IMR-90 (cell line): ENCODE measurements around the gene CD1D. TPM values are rescaled to one million over a fixed set of nuclear protein-coding genes. Genes with fewer than 3 reads are reported as not detected.

Experiments
- ATAC-seq: fragments of 200-7000 bp; cut with Tn5 transposase; 2 replicates; pipeline ENCODE4 v1.9.1; 2020; ENCODE audit warnings: low read depth, mild to moderate bottlenecking, moderate library complexity
- BruUV-seq: library from RNA; stranded (reverse); fragments of 400-500 nt; replicated peaks from 2 replicates; lab custom pipeline; 2021; lab: Mats Ljungman, UMichigan
- CTCF ChIA-PET: fragments of 300-600 bp; formaldehyde crosslinking; extraction: SDS; loops from one replicate; lab custom pipeline; 2021; ENCODE audit warnings: antibody characterized with exemption; lab: Yijun Ruan, JAX
- POLR2A ChIA-PET: fragments of 300-600 bp; sonication (Branson Sonifier 250); formaldehyde crosslinking; loops from one replicate; lab custom pipeline; 2022; ENCODE audit warnings: antibody characterized with exemption; ENCODE audit not compliant: unreplicated experiment; lab: Charles Lee
- DNase-seq: peaks from one replicate; pipeline ENCODE4 v3.0.0; 2013
- H2AFZ ChIP-seq: replicated peaks from 2 replicates; pipeline ENCODE3; 2013; ENCODE audit warnings: low read length, mild to moderate bottlenecking; ENCODE audit not compliant: poor library complexity
- H2AK5ac ChIP-seq: 2 replicates; pipeline ENCODE4 v1.6.1; 2013; ENCODE audit warnings: low read depth, low read length, inconsistent platforms
- H2AK9ac ChIP-seq: replicated peaks from 2 replicates; pipeline ENCODE3; 2013; ENCODE audit warnings: mild to moderate bottlenecking, low read depth, low read length, moderate library complexity; ENCODE audit not compliant: poor library complexity
- H2BK120ac ChIP-seq: 2 replicates; pipeline ENCODE4 v1.6.1; 2013; ENCODE audit warnings: low read depth, low read length, inconsistent platforms
- H2BK15ac ChIP-seq: 3 replicates; pipeline ENCODE4 v1.6.1; 2013; ENCODE audit warnings: low read depth, low read length, inconsistent platforms
- H2BK20ac ChIP-seq: 2 replicates; pipeline ENCODE4 v1.6.1; 2013; ENCODE audit warnings: low read depth, mild to moderate bottlenecking, inconsistent platforms, low read length, moderate library complexity
- H2BK5ac ChIP-seq: 2 replicates; pipeline ENCODE4 v1.6.1; 2013; ENCODE audit warnings: mild to moderate bottlenecking, low read depth, low read length, inconsistent platforms; ENCODE audit not compliant: poor library complexity, severe bottlenecking
- H3K14ac ChIP-seq: replicated peaks from 2 replicates; pipeline ENCODE4 v1.6.1; 2013; ENCODE audit warnings: low read depth, low read length, inconsistent platforms
- H3K18ac ChIP-seq: 2 replicates; pipeline ENCODE4 v1.6.1; 2013; ENCODE audit warnings: low read depth, low read length, control low read depth
- H3K23ac ChIP-seq: 2 replicates; pipeline ENCODE4 v1.6.1; 2013; ENCODE audit warnings: low read depth, low read length, inconsistent platforms
- H3K27ac ChIP-seq: 2 replicates; pipeline ENCODE4 v1.5.1; 2013; ENCODE audit warnings: mild to moderate bottlenecking, control low read depth, low read length; ENCODE audit not compliant: insufficient read depth
- H3K27me3 ChIP-seq: 2 replicates; pipeline ENCODE4 v1.6.1; 2013; ENCODE audit warnings: low read length; ENCODE audit not compliant: control insufficient read depth, insufficient read depth
- H3K36me3 ChIP-seq: 2 replicates; pipeline ENCODE4 v1.6.1; 2013; ENCODE audit warnings: low read length, mixed read lengths; ENCODE audit not compliant: control insufficient read depth, insufficient read depth
- H3K4ac ChIP-seq: 2 replicates; pipeline ENCODE4 v1.6.1; 2013; ENCODE audit warnings: low read depth, low read length, inconsistent platforms
- H3K4me1 ChIP-seq: 2 replicates; pipeline ENCODE4 v1.6.1; 2013; ENCODE audit warnings: low read length, mixed read lengths; ENCODE audit not compliant: control insufficient read depth, insufficient read depth
- H3K4me2 ChIP-seq: 2 replicates; pipeline ENCODE4 v1.6.1; 2013; ENCODE audit warnings: low read depth, mild to moderate bottlenecking, control low read depth, low read length, moderate library complexity
- H3K4me3 ChIP-seq: 2 replicates; pipeline ENCODE4 v1.5.1; 2013; ENCODE audit warnings: low read depth, mild to moderate bottlenecking, control low read depth, low read length, moderate library complexity; ENCODE audit not compliant: insufficient read depth
- H3K56ac ChIP-seq: 2 replicates; pipeline ENCODE4 v1.6.1; 2013; ENCODE audit warnings: low read length, inconsistent platforms; ENCODE audit not compliant: insufficient read depth; ENCODE audit errors: extremely low read depth
- H3K79me1 ChIP-seq, 2 experiments: 2 replicates each; pipeline ENCODE4 v1.6.1; 2013; ENCODE audit warnings: low read length in 2 of 2, inconsistent platforms in 1 of 2, low read depth in 1 of 2
- H3K9ac ChIP-seq: 2 replicates; pipeline ENCODE4 v1.6.1; 2013; ENCODE audit warnings: low read depth, low read length, control low read depth
- H3K9me1 ChIP-seq: 2 replicates; pipeline ENCODE4 v1.6.1; 2013; ENCODE audit warnings: low read length, inconsistent platforms; ENCODE audit not compliant: insufficient read depth
- H3K9me3 ChIP-seq: 2 replicates; pipeline ENCODE4 v1.6.1; 2013; ENCODE audit warnings: low read length; ENCODE audit not compliant: control insufficient read depth, insufficient read depth
- H4K20me1 ChIP-seq: 2 replicates; pipeline ENCODE4 v1.6.1; 2013; ENCODE audit warnings: low read length, inconsistent platforms; ENCODE audit not compliant: insufficient read depth
- H4K5ac ChIP-seq: 2 replicates; pipeline ENCODE4 v1.6.1; 2013; ENCODE audit warnings: mild to moderate bottlenecking, low read depth, low read length, control low read depth
- H4K8ac ChIP-seq, 2 experiments: 2 replicates each; pipeline ENCODE4 v1.6.1; 2013; ENCODE audit warnings: low read depth in 2 of 2, low read length in 2 of 2, control low read depth in 1 of 2, inconsistent platforms in 1 of 2
- H4K91ac ChIP-seq: 2 replicates; pipeline ENCODE4 v1.6.1; 2013; ENCODE audit warnings: low read depth, low read length, inconsistent platforms; ENCODE audit not compliant: insufficient read depth
- CEBPB ChIP-seq: IDR thresholded peaks from 2 replicates; pipeline ENCODE4 v1.6.1; 2012; ENCODE audit warnings: low read depth, low read length, improper control_type of control experiment
- FOS ChIP-seq: fragments of 150-350 bp; IDR thresholded peaks from 2 replicates; pipeline ENCODE4 v1.6.1; 2016; ENCODE audit warnings: low read depth, low read length
- MAFK ChIP-seq: IDR thresholded peaks from 2 replicates; pipeline ENCODE4 v1.6.1; 2012; ENCODE audit warnings: low read depth, low read length, improper control_type of control experiment
- NFE2L2 ChIP-seq: fragments of 150-350 bp; IDR thresholded peaks from 2 replicates; pipeline ENCODE4 v1.6.1; 2016; ENCODE audit warnings: low read depth, mild to moderate bottlenecking, low read length
- WGBS, 2 experiments: methylation state at CpG; one replicate each; pipeline versions ENCODE4 v1.1.5 to v1.1.7; 2013; ENCODE audit warnings: missing lambda C conversion rate in 2 of 2; ENCODE audit not compliant: insufficient read length in 1 of 2; ENCODE audit errors: extremely low coverage in 2 of 2; 5-methylcytosine and 5-hydroxymethylcytosine counted together
- dilution Hi-C: fragments of 300-500 bp; cut with HindIII; formaldehyde crosslinking; loops from one replicate; pipeline ENCODE4 v1.14.3; 2018; ENCODE audit warnings: low sequenced_read_pairs; ENCODE audit not compliant: unreplicated experiment
- in situ Hi-C: fragments of 300-500 bp; cut with MboI; formaldehyde crosslinking; loops from 3 replicates; pipeline ENCODE4 v1.14.3; 2019; ENCODE audit warnings: low sequenced_read_pairs, inconsistent platforms, mixed read lengths
- intact Hi-C: fragments of 100-400 bp; cut with micrococcal nuclease; formaldehyde crosslinking; loops from 2 replicates; pipeline ENCODE4 v1.10.0; 2022
- polyA plus RNA-seq, 3 experiments: library from polyadenylated mRNA; depleted of rRNA; stranded (reverse); fragments of >200 nt; gene quantifications; 2 replicates each; pipeline ENCODE4 v1.2.3, GENCODE V29; 2012; ENCODE audit warnings: low replicate concordance in 1 of 3
- total RNA-seq: library from RNA; depleted of rRNA; stranded (reverse); fragments of >200 nt; gene quantifications from 2 replicates; pipeline ENCODE4 v1.2.3, GENCODE V29; 2012

CD1D gene
- total and polyA plus RNA-seq, 2 of the 4 experiments (the other 2 are of a cell fraction): not detected

DNA sequence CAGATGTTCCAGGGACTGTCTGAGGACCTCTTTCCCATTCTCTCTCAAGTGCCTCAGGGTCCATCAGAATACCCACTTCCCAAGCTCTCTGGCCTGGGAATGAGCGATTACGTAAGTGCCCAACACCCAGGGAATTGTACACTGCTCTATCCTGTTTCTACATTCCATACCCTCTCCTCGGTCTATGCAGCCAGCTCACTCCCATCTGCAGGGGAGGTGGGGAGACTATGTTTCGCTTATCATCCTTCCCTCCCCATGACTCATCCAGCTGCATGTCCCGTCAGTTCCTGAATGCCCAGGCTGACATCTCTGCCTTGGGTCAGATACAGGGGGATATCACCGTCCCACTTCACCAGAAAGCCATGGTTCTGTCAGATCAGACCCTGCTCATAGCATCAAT, 34.5 kb upstream of the CD1D start:
- Histone ChIP-seq H3K79me1 (no peaks in the 10 kb centered on the region), H3K9me1 (peaks cover 6% of the 10 kb centered on the region), H4K91ac (no peak overlapping the region), H2BK120ac (no peak overlapping the region), H3K4me3 (no peak overlapping the region), H3K27ac (no peak overlapping the region), H2AK5ac (no peak overlapping the region; the same call in 1 of the 2 replicates), H4K5ac (peak overlapping the region; percentile 60; the same call in 1 of the 2 replicates), H4K20me1 (no peaks in the 10 kb centered on the region), H2BK15ac (no peak overlapping the region), H3K4me1 (peaks cover 3% of the 10 kb centered on the region), H3K27me3 (no peaks in the 10 kb centered on the region), H3K9ac (no peak overlapping the region), H3K56ac (no peak overlapping the region), H2BK20ac (no peak overlapping the region), H3K18ac (peak overlapping the region; percentile 21; the same call in 1 of the 2 replicates), H3K36me3 (no peaks in the 10 kb centered on the region), H3K14ac (no peak overlapping the region), H2AFZ (peak overlapping the region; percentile 37), H2AK9ac (no peak overlapping the region), H3K4ac (no peak overlapping the region), H2BK5ac (peak overlapping the region; percentile 37), H3K23ac (no peak overlapping the region), H3K4me2 (0 out of 2 replicates have a peak overlapping the region, but pooled peaks have one; percentile 5), H4K8ac (peak overlapping the region in 1 of 2 experiments; percentile 6; a peak in 1 of 4 replicates), H3K9me3 (no peaks in the 10 kb centered on the region)
- ATAC-seq (0 out of 2 replicates have a peak, but pooled peaks have one; percentile 15), DNase-seq (peak; percentile 61)
- intact Hi-C loops (no loop called here), in situ Hi-C loops (loop anchor here (25.0 kb wide), 1 partner anchor 784 kb away; no protein-coding TSS in a partner anchor), dilution Hi-C loops (loop anchor here (25.0 kb wide), 1 partner anchor 184 kb away; no protein-coding TSS in a partner anchor)
- no CpG with 5 or more reads among the region's 6 CpGs for WGBS, 2 experiments
- no TSS peak for BruUV-seq
- TF ChIP-seq CEBPB (peak; percentile 53), FOS (0 out of 2 replicates have a peak, but pooled peaks have one; percentile 5), NFE2L2 (peak; percentile 23; the same call in 1 of the 2 replicates), MAFK (no peak)
- CTCF ChIA-PET: no interaction called here
- POLR2A ChIA-PET: no interaction called here
